H9 (cell line): ENCODE measurements around the gene NOS1AP. TPM values are rescaled to one million over a fixed set of nuclear protein-coding genes. Genes with fewer than 3 reads are reported as not detected.

Source experiments
- DNase-seq: peaks from one replicate; pipeline ENCODE4 v3.0.0-alpha.2; 2017
- H2AFZ ChIP-seq: one replicate; pipeline ENCODE4 v1.6.1; 2013; ENCODE audit warnings: mild to moderate bottlenecking, low read length, control low read depth, moderate library complexity
- H2AK5ac ChIP-seq: 2 replicates; pipeline ENCODE4 v1.6.1; 2013; ENCODE audit warnings: low read length, control low read depth, mixed read lengths; ENCODE audit not compliant: insufficient read length
- H2BK120ac ChIP-seq: one replicate; pipeline ENCODE4 v1.6.1; 2013; ENCODE audit warnings: low read depth, mild to moderate bottlenecking, low read length, control low read depth, inconsistent platforms; ENCODE audit not compliant: poor library complexity, severe bottlenecking
- H2BK12ac ChIP-seq: 2 replicates; pipeline ENCODE4 v1.6.1; 2013; ENCODE audit warnings: low read length, control low read depth, mixed read lengths, low read depth; ENCODE audit not compliant: insufficient read length
- H2BK15ac ChIP-seq: 2 replicates; pipeline ENCODE4 v1.6.1; 2013; ENCODE audit warnings: low read depth, low read length, control low read depth
- H2BK20ac ChIP-seq: one replicate; pipeline ENCODE4 v1.6.1; 2013; ENCODE audit warnings: low read depth, mild to moderate bottlenecking, low read length, control low read depth, inconsistent platforms; ENCODE audit not compliant: poor library complexity, severe bottlenecking
- H2BK5ac ChIP-seq: 2 replicates; pipeline ENCODE4 v1.6.1; 2013; ENCODE audit warnings: low read length, control low read depth, mixed read lengths; ENCODE audit not compliant: insufficient read length
- H3K14ac ChIP-seq: 2 replicates; pipeline ENCODE4 v1.6.1; 2013; ENCODE audit warnings: low read length, control low read depth; ENCODE audit not compliant: insufficient read depth
- H3K18ac ChIP-seq: 2 replicates; pipeline ENCODE4 v1.6.1; 2013; ENCODE audit warnings: low read depth, mild to moderate bottlenecking, mixed read lengths, low read length, control low read depth; ENCODE audit not compliant: insufficient read length
- H3K23ac ChIP-seq: 2 replicates; pipeline ENCODE4 v1.6.1; 2013; ENCODE audit warnings: low read length, control low read depth, mixed read lengths, low read depth; ENCODE audit not compliant: insufficient read length
- H3K23me2 ChIP-seq: 2 replicates; pipeline ENCODE4 v1.6.1; 2013; ENCODE audit warnings: low read depth, mild to moderate bottlenecking, mixed read lengths, low read length, control low read depth; ENCODE audit not compliant: insufficient read length, poor library complexity, severe bottlenecking
- H3K27ac ChIP-seq: 2 replicates; pipeline ENCODE4 v1.5.1; 2013; ENCODE audit warnings: low read length, control low read depth, mixed read lengths, low read depth; ENCODE audit not compliant: insufficient read length
- H3K27me3 ChIP-seq: 2 replicates; pipeline ENCODE4 v1.6.1; 2013; ENCODE audit warnings: low read length, control low read depth, inconsistent platforms; ENCODE audit not compliant: insufficient read depth
- H3K4ac ChIP-seq: 2 replicates; pipeline ENCODE4 v1.6.1; 2013; ENCODE audit warnings: low read depth, mild to moderate bottlenecking, control low read depth, inconsistent platforms, low read length, moderate library complexity
- H3K4me1 ChIP-seq: 2 replicates; pipeline ENCODE4 v1.6.1; 2013; ENCODE audit warnings: low read length, control low read depth, inconsistent platforms; ENCODE audit not compliant: insufficient read depth
- H3K4me2 ChIP-seq: 2 replicates; pipeline ENCODE4 v1.6.1; 2013; ENCODE audit warnings: low read length, control low read depth, mixed read lengths; ENCODE audit not compliant: insufficient read length, insufficient read depth
- H3K56ac ChIP-seq: 2 replicates; pipeline ENCODE4 v1.6.1; 2013; ENCODE audit warnings: low read depth, mild to moderate bottlenecking, mixed read lengths, low read length, control low read depth; ENCODE audit not compliant: insufficient read length
- H3K79me1 ChIP-seq: 2 replicates; pipeline ENCODE4 v1.6.1; 2013; ENCODE audit warnings: low read depth, mild to moderate bottlenecking, moderate library complexity, low read length, control low read depth, inconsistent platforms; ENCODE audit not compliant: insufficient read depth, poor library complexity, severe bottlenecking
- H3K79me2 ChIP-seq: 2 replicates; pipeline ENCODE4 v1.6.1; 2013; ENCODE audit warnings: low read length, control low read depth, inconsistent platforms; ENCODE audit not compliant: insufficient read depth
- H3K9ac ChIP-seq: 2 replicates; pipeline ENCODE4 v1.6.1; 2013; ENCODE audit warnings: low read length, control low read depth, mixed read lengths; ENCODE audit not compliant: insufficient read length; ENCODE audit errors: extremely low read depth
- H3K9me3 ChIP-seq: one replicate; pipeline ENCODE4 v1.6.1; 2013; ENCODE audit warnings: low read depth, low read length, inconsistent platforms; ENCODE audit not compliant: control insufficient read depth
- H3T11ph ChIP-seq: one replicate; pipeline ENCODE4 v1.6.1; 2013; ENCODE audit warnings: mild to moderate bottlenecking, low read length, control low read depth, inconsistent platforms
- H4K20me1 ChIP-seq: one replicate; pipeline ENCODE4 v1.6.1; 2013; ENCODE audit not compliant: control insufficient read depth, insufficient read length, insufficient read depth
- H4K5ac ChIP-seq: 2 replicates; pipeline ENCODE4 v1.6.1; 2013; ENCODE audit warnings: low read depth, mild to moderate bottlenecking, mixed read lengths, low read length, control low read depth; ENCODE audit not compliant: insufficient read length
- H4K8ac ChIP-seq: replicated peaks from 2 replicates; pipeline ENCODE4 v1.6.1; 2013; ENCODE audit warnings: low read length, control low read depth, mixed read lengths, low read depth; ENCODE audit not compliant: insufficient read length
- H4K91ac ChIP-seq: 2 replicates; pipeline ENCODE4 v1.6.1; 2013; ENCODE audit warnings: low read depth, mild to moderate bottlenecking, moderate library complexity, mixed read lengths, low read length, control low read depth; ENCODE audit not compliant: insufficient read length
- H3K27ac Mint-ChIP-seq, 3 experiments: 2 replicates in 2 of 3; 3 replicates in 1 of 3; pipeline ENCODE4 v1.8.0; 2020 to 2021; ENCODE audit warnings: mixed read lengths in 3 of 3, mild to moderate bottlenecking in 1 of 3, moderate library complexity in 1 of 3
- H3K27me3 Mint-ChIP-seq: 2 replicates; pipeline ENCODE4 v1.8.0; 2021; ENCODE audit warnings: low read depth, mild to moderate bottlenecking, moderate library complexity, mixed read lengths
- H3K36me3 Mint-ChIP-seq, 3 experiments: 2 replicates in 2 of 3; 3 replicates in 1 of 3; pipeline ENCODE4 v1.8.0; 2020 to 2021; ENCODE audit warnings: low read depth in 3 of 3, mixed read lengths in 3 of 3; ENCODE audit not compliant: insufficient read depth in 1 of 3
- H3K4me1 Mint-ChIP-seq, 2 experiments: 2 replicates each; pipeline ENCODE4 v1.8.0; 2020; ENCODE audit warnings: mixed read lengths in 2 of 2
- H3K4me3 Mint-ChIP-seq, 2 experiments: 2 replicates in 1 of 2; 3 replicates in 1 of 2; pipeline ENCODE4 v1.8.0; 2020 to 2021; ENCODE audit warnings: mild to moderate bottlenecking in 2 of 2, mixed read lengths in 2 of 2, moderate library complexity in 1 of 2
- H3K9me3 Mint-ChIP-seq, 2 experiments: 2 replicates in 1 of 2; 3 replicates in 1 of 2; pipeline ENCODE4 v1.8.0; 2020; ENCODE audit warnings: mild to moderate bottlenecking in 2 of 2, mixed read lengths in 2 of 2, moderate library complexity in 1 of 2
- CTCF ChIP-seq: fragments of 200-600 bp; sonication (generic); conservative IDR thresholded peaks from 3 replicates; pipeline ENCODE4 v1.8.0; 2021; ENCODE audit warnings: antibody characterized with exemption, mild to moderate bottlenecking
- WGBS: extraction: QIAGEN DNeasy Blood & Tissue Kit; methylation state at CpG from one replicate; pipeline ENCODE4 v1.1.7; 2013; ENCODE audit warnings: missing lambda C conversion rate, low lambda C conversion rate, mixed read lengths; ENCODE audit not compliant: insufficient read length; ENCODE audit errors: extremely low coverage; 5-methylcytosine and 5-hydroxymethylcytosine counted together
- total RNA-seq: library from RNA; stranded (reverse); gene quantifications from 2 replicates; pipeline ENCODE4 v1.2.1, GENCODE V29; 2021

Gene NOS1AP
- total RNA-seq, 1 experiment from 2014 or later = 8.4 TPM

GRCh38 chr1:162186406-162186805 is 116.9 kb downstream of the NOS1AP start:
- H3T11ph ChIP-seq = no peak overlapping the region
- no CpG with 5 or more reads among the region's 2 CpGs for WGBS
- H3K18ac ChIP-seq = no peak overlapping the region
- no peak overlapping the region for H3K23ac ChIP-seq
- H3K4me2 ChIP-seq = no peak overlapping the region
- no peak overlapping the region for H3K9ac ChIP-seq
- no peak overlapping the region for H4K5ac ChIP-seq
- H3K56ac ChIP-seq = no peak overlapping the region
- H2BK5ac ChIP-seq = no peak overlapping the region
- H3K4me3 Mint-ChIP-seq = no peak overlapping the region
- H3K79me2 ChIP-seq = no peaks in the 10 kb centered on the region
- H3K27me3 Mint-ChIP-seq = no peaks in the 10 kb centered on the region
- H2AK5ac ChIP-seq = no peak overlapping the region
- no peak for TF ChIP-seq CTCF
- no peaks in the 10 kb centered on the region; the same call in 1 of the 2 replicates for H3K4me1 ChIP-seq
- H4K20me1 ChIP-seq = no peaks in the 10 kb centered on the region
- no peak overlapping the region for H2BK120ac ChIP-seq
- H3K14ac ChIP-seq = no peak overlapping the region
- H3K79me1 ChIP-seq = no peaks in the 10 kb centered on the region
- no peak overlapping the region for H3K4ac ChIP-seq
- H3K4me1 Mint-ChIP-seq = peaks cover 21% of the 10 kb centered on the region in 2 experiments
- 0 out of 5 replicates have a peak, but pooled peaks cover 0 to 3% of the 10 kb centered on the region in 2 experiments for H3K9me3 Mint-ChIP-seq
- H3K36me3 Mint-ChIP-seq = peaks cover 4 to 10% (median 6%) of the 10 kb centered on the region in 3 experiments; a peak in 3 of 7 replicates
- no peaks in the 10 kb centered on the region for H3K9me3 ChIP-seq
- no peak overlapping the region for H2BK15ac ChIP-seq
- H2BK20ac ChIP-seq = no peak overlapping the region
- H2AFZ ChIP-seq = no peak overlapping the region
- H4K8ac ChIP-seq = no peak overlapping the region
- no peak overlapping the region for H4K91ac ChIP-seq
- H3K27me3 ChIP-seq = no peaks in the 10 kb centered on the region
- H2BK12ac ChIP-seq = no peak overlapping the region
- DNase-seq = no peak
- H3K27ac ChIP-seq = no peak overlapping the region
- no peak overlapping the region for H3K27ac Mint-ChIP-seq
- no peaks in the 10 kb centered on the region for H3K23me2 ChIP-seq
